ENCODE results near the gene RXRB.
"Not testable (repeated sequence)": the region's sequence is repeated elsewhere in the genome, so short reads cannot be mapped to it uniquely, and the experiment has no call there.

RXRB gene

DNA sequence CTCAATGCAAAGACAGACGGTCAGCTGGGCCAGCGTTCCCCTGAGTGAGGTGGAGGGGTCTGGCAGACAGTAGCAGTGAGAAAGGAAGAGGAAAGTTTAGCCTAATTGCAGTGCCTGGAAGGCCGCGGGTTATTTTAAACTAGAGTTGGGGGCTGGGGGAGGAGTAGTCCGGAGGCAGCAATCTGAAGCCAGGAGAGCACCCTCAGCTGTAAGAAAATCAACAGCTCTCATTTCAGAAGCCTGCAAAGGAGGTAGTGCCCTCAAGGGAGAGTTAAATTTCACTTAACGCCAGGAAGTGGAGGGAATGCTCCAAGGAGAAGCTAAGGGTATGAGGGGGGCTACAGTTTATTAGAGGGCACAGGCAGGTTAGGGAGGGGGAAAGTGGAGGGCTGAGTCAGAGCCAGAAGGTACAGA lies 34.8 kb upstream of the RXRB start:
- DNase-seq: no peak
- 0 out of 2 replicates have a peak, but pooled peaks cover 10% of the 10 kb centered on the region for H3K27me3 ChIP-seq (replicated peaks; ENCODE audit: insufficient read depth, low read length)
- no peak overlapping the region for H3K27ac ChIP-seq (ENCODE audit: low read length)

GRCh38 chr6:33226503-33227120 lies 26.1 kb upstream of the RXRB start:
- not testable (repeated sequence) for H3K4me1 ChIP-seq (ENCODE audit: low read length); H3F3A ChIP-seq (ENCODE audit: insufficient read depth, low read length); H3K79me2 ChIP-seq (ENCODE audit: low read length); H3K4me2 ChIP-seq (ENCODE audit: low read depth, low read length); H4K20me1 ChIP-seq (ENCODE audit: insufficient read depth, low read length); H3K9ac ChIP-seq (ENCODE audit: low read length); H3K9me2 ChIP-seq (replicated peaks; ENCODE audit: insufficient read depth, low read length); H3K27me3 ChIP-seq (replicated peaks; ENCODE audit: insufficient read depth, low read length); H3K9me3 ChIP-seq (replicated peaks; ENCODE audit: insufficient read depth, low read length); H2AFZ ChIP-seq (ENCODE audit: low read length); H3K4me3 ChIP-seq (ENCODE audit: low read length); H3K27ac ChIP-seq (ENCODE audit: low read length); DNase-seq; H3K36me3 ChIP-seq (replicated peaks; ENCODE audit: insufficient read depth, low read length)

More for the DNA sequence above, 34.8 kb upstream of the RXRB start:
- H3K79me2 ChIP-seq (ENCODE audit: low read length): no peaks in the 10 kb centered on the region
- H3K9ac ChIP-seq (ENCODE audit: low read length): no peak overlapping the region
- no peaks in the 10 kb centered on the region for H3K9me3 ChIP-seq (replicated peaks; ENCODE audit: insufficient read depth, low read length)
- no peaks in the 10 kb centered on the region for H3K9me2 ChIP-seq (replicated peaks; ENCODE audit: insufficient read depth, low read length)
- TF ChIP-seq EZH2phosphoT487 (IDR thresholded peaks at IDR 0.05; ENCODE audit: low read length): no peak
- no peak for TF ChIP-seq CTCF (IDR thresholded peaks at IDR 0.05; ENCODE audit: low read length)
- TF ChIP-seq EZH2 (optimal IDR thresholded peaks at IDR 0.05; ENCODE audit: low read depth, low read length): no peak
- no peak overlapping the region for H3K4me3 ChIP-seq (ENCODE audit: low read length)
- no peaks in the 10 kb centered on the region for H4K20me1 ChIP-seq (ENCODE audit: insufficient read depth, low read length)
- H3K36me3 ChIP-seq (replicated peaks; ENCODE audit: insufficient read depth, low read length): no peaks in the 10 kb centered on the region
- no peaks in the 10 kb centered on the region for H3K4me1 ChIP-seq (ENCODE audit: low read length)
- no peaks in the 10 kb centered on the region for H3F3A ChIP-seq (ENCODE audit: insufficient read depth, low read length)
- no peak overlapping the region for H3K4me2 ChIP-seq (ENCODE audit: low read depth, low read length)
- no peak overlapping the region for H2AFZ ChIP-seq (ENCODE audit: low read length)

GRCh38 chr6:33217681-33218080 lies 17.2 kb upstream of the RXRB start:
- Histone ChIP-seq H3K36me3 (replicated peaks; ENCODE audit: insufficient read depth, low read length) (no peaks in the 10 kb centered on the region), H3K27ac (ENCODE audit: low read length) (no peak overlapping the region), H4K20me1 (ENCODE audit: insufficient read depth, low read length) (no peaks in the 10 kb centered on the region), H3K4me3 (ENCODE audit: low read length) (no peak overlapping the region), H3K9me3 (replicated peaks; ENCODE audit: insufficient read depth, low read length) (no peaks in the 10 kb centered on the region), H3K9me2 (replicated peaks; ENCODE audit: insufficient read depth, low read length) (no peaks in the 10 kb centered on the region), H3K4me1 (ENCODE audit: low read length) (no peaks in the 10 kb centered on the region), H3K4me2 (ENCODE audit: low read depth, low read length) (no peak overlapping the region), H3K27me3 (replicated peaks; ENCODE audit: insufficient read depth, low read length) (no peaks in the 10 kb centered on the region), H3F3A (ENCODE audit: insufficient read depth, low read length) (no peaks in the 10 kb centered on the region), H3K9ac (ENCODE audit: low read length) (no peak overlapping the region), H3K79me2 (ENCODE audit: low read length) (no peaks in the 10 kb centered on the region), H2AFZ (ENCODE audit: low read length) (no peak overlapping the region)
- TF ChIP-seq EZH2phosphoT487 (IDR thresholded peaks at IDR 0.05; ENCODE audit: low read length): no peak
- no peak for TF ChIP-seq CTCF (IDR thresholded peaks at IDR 0.05; ENCODE audit: low read length)
- TF ChIP-seq EZH2 (optimal IDR thresholded peaks at IDR 0.05; ENCODE audit: low read depth, low read length): no peak
- DNase-seq: no peak

DNA sequence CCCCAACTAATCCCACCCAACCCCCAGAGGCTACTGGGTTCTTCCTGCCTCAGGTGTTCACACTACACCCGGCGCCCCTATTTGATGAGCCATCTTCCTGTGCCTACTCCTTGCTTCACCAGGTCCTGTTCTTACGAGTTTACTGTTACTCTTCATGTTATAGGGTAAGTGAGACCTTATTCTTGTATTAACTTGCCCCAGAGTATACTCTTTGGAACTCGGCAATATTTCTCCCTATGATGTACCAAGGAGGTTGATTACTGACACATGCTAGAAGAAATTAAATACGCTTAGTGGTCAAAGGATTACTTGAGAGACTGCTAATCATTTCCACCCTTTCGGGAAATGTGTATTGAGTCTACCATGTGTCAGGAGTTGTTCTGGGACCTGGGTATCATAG lies 16.8 kb upstream of the RXRB start:
- TF ChIP-seq EZH2 (optimal IDR thresholded peaks at IDR 0.05; ENCODE audit: low read depth, low read length) (no peak), EZH2phosphoT487 (IDR thresholded peaks at IDR 0.05; ENCODE audit: low read length) (no peak), CTCF (IDR thresholded peaks at IDR 0.05; ENCODE audit: low read length) (no peak)
- H3K4me1 ChIP-seq (ENCODE audit: low read length): no peaks in the 10 kb centered on the region
- H3K27me3 ChIP-seq (replicated peaks; ENCODE audit: insufficient read depth, low read length): no peaks in the 10 kb centered on the region
- no peak overlapping the region for H3K9ac ChIP-seq (ENCODE audit: low read length)
- no peak overlapping the region for H3K4me3 ChIP-seq (ENCODE audit: low read length)
- no peaks in the 10 kb centered on the region for H3K9me2 ChIP-seq (replicated peaks; ENCODE audit: insufficient read depth, low read length)
- H3F3A ChIP-seq (ENCODE audit: insufficient read depth, low read length): no peaks in the 10 kb centered on the region
- DNase-seq: no peak
- no peaks in the 10 kb centered on the region for H3K36me3 ChIP-seq (replicated peaks; ENCODE audit: insufficient read depth, low read length)
- H3K4me2 ChIP-seq (ENCODE audit: low read depth, low read length): no peak overlapping the region
- no peaks in the 10 kb centered on the region for H3K79me2 ChIP-seq (ENCODE audit: low read length)
- H4K20me1 ChIP-seq (ENCODE audit: insufficient read depth, low read length): no peaks in the 10 kb centered on the region
- H3K9me3 ChIP-seq (replicated peaks; ENCODE audit: insufficient read depth, low read length): no peaks in the 10 kb centered on the region
- H3K27ac ChIP-seq (ENCODE audit: low read length): no peak overlapping the region
- H2AFZ ChIP-seq (ENCODE audit: low read length): no peak overlapping the region
